Left lobe of liver (tissue), 2 donors: ENCODE measurements around the gene HES2. TPM values are rescaled to one million over a fixed set of nuclear protein-coding genes. Genes with fewer than 3 reads are reported as not detected.
"Not testable (repeated sequence)": the region's sequence is repeated elsewhere in the genome, so short reads cannot be mapped to it uniquely, and the experiment has no call there.

Experiments used
- ATAC-seq: fragments of 200-7000 bp; cut with Tn5 transposase; one replicate; pipeline ENCODE4 v1.9.1; 2020; ENCODE audit warnings: mild to moderate bottlenecking, moderate library complexity
- DNase-seq: peaks from one replicate; pipeline ENCODE4 v3.0.0-alpha.2; 2020; ENCODE audit warnings: low spot score
- total RNA-seq: library from RNA; stranded (reverse); gene quantifications from one replicate; pipeline ENCODE4 v1.2.1, GENCODE V29; 2021
- donor health status: DM: no; HTN: no; CAD: no; lungs with moderate emphysema.
- donor health status: DM: no; HTN: yes; CAD: no.

Gene HES2, protein sequence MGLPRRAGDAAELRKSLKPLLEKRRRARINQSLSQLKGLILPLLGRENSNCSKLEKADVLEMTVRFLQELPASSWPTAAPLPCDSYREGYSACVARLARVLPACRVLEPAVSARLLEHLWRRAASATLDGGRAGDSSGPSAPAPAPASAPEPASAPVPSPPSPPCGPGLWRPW
- 0.13 TPM for total RNA-seq

DNA sequence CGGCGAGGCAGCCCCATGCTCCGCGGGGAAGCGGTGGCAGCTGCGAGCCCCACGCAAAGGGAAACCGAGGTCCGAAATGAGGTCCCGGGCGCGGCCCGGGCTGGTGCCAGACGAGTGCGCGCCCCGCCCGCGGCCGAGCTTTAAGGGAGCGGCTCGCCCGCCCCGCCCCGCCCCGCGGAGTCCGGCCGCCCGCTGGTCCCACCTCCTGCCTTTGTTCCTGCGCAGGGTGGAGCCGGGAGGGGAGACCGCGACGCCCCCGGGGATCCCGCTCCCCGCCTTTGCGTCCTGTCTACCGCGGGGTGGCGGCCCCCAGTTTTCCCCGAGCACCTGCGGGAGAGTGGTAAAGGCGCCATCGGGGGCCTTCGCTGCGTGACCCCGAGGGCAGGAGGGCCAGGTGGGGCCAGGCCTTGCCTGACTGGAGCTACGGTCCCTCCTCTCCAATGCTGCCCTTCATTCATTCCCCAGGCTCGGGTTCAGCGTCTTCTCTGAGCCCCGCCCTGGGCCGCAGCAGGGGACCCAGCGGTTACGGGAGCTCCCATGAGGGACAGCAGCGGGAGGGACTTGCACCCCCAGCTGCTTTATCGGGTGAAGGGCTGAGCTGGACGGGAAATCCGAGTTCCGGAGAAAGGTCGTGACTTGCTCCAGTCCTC, at the start of gene HES2:
HES2 (minus strand) TSS at position 116 of the 650 bp plus-strand sequence; CDS start at position 17, 99 bp downstream.
- ATAC-seq = peak; percentile 25
- DNase-seq = no peak

DNA sequence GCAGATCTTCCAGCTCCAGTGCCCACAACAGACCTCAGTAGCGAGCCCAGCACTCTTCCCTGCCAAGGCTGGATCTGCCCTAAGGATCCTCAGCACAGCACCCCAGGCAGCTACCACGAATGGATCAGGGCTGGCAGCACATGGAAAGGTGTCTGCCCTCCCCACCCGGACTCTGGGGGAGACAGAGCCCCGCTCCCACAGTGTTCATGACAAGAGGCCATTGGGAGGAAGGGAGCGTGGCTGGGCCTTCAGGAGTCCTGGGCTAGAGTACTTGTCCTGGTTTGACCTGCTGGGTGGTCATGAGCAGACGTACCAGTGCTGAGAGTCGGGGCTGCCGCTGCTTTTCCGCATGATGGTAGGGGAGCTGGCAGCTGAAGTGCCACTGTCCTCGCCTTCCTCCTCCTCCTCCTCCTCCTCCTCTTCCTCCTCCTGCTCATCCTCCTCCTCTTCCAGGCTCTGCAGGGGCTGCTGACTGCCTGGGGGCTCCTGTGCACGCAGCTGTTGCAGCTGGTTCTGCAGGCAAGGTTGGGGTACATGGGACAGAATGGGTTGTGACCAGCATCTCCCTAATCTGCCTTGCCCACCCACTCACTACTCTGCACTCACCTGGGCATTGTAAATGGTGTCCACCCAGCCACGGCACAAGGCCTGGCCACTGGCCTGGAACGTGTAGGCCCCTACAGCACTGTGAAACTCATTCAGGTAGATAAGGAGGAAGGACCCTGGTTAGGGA, 49.2 kb upstream of the HES2 start:
- DNase-seq (no peak), ATAC-seq (no peak)

DNA sequence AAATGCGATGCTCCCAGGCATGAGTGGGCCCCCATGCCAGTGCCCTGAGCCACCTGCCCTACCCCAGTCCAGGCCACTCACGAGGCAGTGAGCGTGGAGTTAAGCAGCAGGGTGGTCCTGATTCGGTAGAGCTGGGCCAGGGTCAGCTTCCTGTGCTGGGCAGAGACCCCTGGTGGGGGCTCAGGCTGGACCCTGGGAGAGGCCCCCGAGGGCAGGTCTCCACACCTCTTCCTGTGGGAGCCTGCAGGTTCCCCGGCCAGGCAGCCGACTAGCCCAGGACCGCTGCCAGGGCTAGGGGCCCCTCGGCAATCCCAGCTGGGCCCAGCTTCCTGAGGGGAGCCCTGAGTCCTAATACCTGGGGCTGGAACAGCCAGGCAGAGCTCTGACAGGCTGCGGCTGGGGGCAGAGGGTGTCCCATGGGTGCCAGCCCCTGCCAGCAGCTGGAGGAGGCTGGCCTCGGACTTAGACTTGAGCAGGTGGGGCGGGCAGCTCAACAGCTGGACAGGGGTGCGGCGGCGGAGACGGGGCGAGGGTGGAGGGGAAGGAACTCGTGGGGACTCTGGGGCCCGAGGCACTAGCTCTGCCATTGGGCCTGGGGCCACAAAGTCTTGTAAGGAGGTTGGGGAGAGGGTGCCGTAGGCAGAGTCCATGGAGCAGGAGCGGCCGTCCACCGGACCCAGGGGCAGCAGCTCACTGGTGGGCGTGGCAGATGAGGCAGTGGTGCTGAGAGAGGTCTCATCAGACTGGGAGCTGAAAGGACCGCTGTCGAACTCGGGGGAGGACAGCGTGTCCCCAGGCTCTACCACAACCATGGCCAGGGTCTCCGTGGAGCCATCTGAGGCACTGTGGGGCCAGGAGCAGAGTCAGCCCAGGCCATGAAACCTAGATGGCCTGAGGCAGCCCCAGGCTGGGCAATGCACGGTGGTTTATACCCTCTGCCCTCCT, 48.3 kb upstream of the HES2 start:
- no peak for ATAC-seq
- no peak for DNase-seq

DNA sequence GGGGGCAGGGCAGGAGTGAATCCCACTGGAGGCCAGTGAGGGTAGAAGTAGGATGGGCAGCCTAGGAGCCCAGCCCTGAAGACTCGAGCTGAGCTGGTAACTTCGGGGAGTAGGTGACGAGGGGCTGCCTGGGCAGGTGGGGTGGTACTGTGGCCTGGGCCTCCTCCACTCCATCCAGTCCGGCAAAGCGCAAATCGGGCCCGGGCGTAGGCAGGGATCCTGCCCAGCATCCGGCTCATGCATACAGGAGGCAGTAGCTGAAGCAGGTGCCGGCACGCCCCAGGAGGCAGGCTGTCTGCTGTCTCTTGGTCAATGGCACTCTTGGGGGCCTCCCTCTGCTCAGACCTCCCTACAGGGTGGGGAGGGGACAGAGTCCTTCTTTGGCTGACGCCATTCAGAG, 47.5 kb upstream of the HES2 start:
- ATAC-seq (no peak), DNase-seq (no peak)

DNA sequence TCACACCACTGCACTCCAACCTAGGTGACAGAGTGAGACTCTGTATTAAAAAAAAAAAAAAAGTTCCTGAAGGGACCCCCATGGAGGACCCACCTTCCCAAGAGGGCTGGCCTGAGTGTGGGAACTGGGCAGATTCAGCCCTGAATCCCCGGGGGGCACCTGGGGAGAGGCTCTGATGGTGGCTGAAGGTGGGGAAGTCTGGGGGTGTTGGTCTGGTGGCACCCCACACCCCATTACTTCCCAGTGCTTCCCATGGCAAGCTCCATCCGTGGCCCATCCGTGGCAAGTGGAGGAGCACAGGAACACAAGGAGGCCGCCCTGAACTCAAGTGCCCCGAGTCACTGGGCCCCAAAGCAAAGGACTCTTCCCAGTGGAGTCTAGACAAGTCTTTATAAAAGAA, 47.0 kb upstream of the HES2 start:
- ATAC-seq (no peak), DNase-seq (no peak)

DNA sequence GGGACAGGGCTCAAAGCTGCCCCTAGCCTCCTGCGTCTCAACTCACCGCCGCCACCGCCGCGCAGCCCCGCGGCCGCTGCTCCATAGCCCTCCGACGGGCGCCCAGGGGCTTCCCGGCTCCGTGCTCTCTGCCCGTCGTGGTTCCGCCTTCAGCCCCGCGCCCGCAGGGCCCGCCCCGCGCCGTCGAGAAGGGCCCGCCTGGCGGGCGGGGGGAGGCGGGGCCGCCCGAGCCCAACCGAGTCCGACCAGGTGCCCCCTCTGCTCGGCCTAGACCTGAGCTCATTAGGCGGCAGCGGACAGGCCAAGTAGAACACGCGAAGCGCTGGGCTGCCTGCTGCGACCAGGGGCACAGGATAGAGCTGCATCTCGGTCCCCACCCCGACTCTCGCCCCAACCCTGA, 46.3 kb upstream of the HES2 start, which contains the start of gene TNFRSF25:
TNFRSF25 (minus strand) TSS at position 151 of the 400 bp plus-strand sequence; CDS start at position 85, 66 bp downstream.
- ATAC-seq = no peak
- no peak for DNase-seq

DNA sequence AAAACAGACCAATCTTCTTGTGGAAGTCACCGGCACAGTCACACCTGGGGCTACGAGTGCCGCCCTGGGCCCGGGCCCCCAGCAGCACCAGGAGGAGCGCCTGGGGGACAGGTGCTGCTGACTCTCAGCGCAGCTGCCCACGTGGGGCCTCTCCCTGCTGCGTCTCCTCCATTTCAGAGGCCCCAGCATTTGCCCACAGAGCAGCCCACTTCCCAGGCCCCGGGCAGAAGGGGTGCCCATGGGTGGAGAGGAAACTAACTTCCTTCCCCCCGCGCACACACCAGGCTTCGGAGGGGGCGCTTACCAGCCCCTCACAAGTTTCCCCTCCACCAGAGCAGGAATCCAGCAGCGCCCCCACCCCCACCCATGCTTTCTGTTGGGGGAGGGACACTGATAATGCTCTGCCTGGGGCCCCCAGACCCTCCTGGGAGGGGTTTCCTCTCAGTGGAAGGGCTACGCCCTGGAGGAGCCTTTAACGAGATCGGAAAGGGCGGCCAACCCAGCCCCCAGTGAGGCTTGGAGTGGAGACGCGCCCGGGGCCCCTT, 45.8 kb upstream of the HES2 start:
- ATAC-seq (no peak), DNase-seq (no peak)

DNA sequence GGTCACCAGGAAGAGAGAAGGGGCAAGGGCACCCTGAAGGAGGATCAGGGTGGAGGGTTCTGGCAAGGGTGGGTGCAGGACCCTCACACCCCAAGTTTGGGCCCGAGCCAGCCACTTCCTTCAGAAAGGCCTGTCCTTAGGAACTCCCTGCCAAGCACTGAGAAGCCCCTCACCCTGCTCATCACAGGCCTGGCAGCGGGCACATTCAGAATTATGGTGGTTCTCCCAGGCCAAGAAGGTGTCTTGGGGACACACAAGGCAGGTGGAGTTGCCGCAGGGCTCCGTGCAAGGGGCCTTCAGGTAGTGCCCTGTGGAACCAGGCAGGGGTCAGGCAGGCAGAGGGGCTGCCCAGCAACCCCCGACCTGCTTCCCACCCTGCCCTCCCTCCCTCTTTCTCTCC, 45.2 kb upstream of the HES2 start:
- ATAC-seq = no peak
- no peak for DNase-seq

DNA sequence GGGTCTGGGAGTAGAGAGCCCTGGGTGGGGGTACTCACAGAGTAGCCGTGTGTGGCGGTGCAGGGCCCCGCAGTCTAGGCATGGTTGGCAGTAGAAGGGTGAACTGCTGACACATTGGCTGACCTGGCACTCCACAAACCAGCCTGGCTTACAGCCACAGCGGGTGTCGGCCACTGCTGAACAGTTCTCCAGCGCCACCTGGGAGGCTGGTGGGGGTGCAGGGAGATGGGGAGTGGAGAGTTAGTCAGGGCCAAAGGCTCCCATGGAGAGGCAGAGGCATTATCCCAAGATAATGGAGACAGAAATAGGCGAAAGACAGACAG, 44.8 kb upstream of the HES2 start:
- ATAC-seq = peak; percentile 88
- DNase-seq = peak; percentile 92

DNA sequence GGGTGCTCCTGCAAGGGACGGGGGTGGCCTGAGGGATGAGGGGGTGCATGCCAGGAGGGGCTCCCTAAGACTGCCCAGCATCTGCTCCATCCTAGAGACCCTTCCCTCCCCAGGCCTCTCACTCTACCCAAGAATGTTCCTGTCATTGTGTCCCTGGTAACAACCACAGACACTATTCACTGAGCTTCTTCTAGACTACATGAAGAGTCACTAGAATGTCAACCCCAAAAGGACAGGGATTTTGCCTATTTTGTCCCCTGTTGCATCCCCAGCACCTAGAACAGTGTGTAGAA, 43.3 kb upstream of the HES2 start:
- ATAC-seq (no peak), DNase-seq (no peak)

DNA sequence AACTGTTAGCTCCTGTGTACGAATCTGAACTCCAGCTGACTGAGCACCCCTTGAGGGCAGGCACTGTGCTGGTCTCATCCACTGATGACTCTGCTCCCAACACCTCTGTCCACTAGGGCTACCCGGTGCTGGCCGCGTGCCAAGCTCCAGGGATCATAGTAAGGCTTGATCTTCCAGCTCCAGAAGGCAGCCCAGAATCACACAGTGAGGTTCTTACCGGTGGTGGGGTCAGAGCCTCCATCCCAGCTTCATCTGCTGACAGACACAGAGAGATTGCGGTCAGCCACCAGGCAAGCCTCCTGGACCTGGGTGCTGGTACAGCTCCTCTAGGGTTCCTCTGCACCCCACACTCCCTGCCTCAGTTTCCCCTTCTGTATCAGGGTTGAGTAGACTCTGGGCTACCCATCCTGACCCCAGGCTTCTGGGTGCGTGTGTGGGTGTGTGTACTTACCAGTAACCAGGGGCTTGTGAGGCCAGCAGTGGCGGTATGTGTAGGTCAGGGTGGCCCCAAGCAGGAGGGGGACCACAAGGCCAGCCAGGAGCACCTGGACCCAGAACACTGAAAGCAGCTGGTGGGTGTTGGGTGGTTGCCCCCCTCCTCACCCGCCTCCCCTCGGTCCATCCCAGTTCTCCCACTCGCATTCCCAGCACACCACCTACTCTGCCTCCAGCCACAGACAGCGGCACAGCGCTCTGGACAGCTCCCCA, 42.8 kb upstream of the HES2 start:
- ATAC-seq (peak; percentile 25), DNase-seq (no peak)

DNA sequence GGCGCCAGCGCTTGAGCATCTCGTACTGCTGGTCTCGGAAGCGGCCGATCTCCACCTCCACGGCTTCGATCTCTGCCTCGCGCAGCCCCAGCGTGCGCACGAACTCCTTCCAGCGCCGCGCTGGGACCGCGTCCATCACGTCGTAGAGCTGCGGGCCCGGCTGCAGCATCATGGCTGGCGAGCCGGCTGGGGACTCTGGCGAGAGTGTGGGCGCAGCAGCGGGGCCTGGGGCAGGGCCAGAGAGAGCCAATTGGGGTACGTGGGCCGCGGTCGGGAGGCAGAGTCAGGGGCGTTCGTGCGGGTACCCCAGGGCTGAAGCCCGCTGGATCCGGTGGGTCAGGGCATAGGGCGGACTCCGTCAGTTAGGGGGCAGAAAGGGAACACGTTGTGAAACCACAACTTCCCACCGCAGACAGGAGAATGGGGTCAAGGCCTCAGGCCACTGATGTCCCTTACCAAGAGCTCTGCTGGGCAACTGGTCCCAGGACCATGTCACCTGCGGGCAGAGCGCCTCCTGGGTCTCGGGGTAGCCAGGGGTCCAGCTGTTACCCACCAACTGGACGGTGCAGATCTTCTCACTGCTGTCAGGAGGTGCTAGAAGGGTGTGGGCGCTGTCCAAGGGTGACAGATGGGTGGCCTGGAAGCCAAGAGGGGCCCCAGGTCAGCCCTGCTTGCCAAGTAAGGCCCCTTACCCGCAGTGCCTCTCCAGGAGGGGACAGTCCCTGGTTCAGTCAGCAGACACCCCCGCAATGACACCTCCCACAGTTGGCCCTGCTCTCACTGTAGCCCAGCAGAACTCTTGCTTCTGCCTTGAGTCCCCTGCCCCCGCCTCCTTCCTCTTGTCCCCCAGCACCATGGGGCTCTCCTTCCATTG, 42.1 kb upstream of the HES2 start:
- no peak for ATAC-seq
- no peak for DNase-seq

DNA sequence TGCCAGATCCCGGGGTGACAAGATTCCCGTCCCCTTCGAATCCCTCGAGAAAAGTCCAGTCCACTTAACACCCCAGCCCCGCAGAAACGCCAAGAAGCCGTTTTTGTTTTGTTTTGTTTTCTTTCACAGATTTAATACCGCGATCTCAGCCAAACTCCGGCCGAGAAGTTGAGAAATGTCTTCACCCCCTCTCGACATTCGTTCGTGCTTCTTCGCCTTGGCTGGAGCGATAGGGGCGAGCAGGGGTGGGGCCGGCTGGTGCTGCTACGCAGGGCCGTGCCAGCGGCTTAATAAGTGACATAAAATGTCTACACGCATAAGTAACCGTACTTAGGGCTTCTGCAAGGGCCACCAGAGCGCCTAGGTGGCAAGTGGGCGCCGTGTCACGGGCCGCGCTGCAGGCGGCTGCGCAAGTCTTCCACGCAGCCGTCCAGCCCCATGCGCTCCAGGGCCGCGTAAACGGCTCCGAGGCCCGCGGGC, 41.4 kb upstream of the HES2 start:
- ATAC-seq (no peak), DNase-seq (no peak)

DNA sequence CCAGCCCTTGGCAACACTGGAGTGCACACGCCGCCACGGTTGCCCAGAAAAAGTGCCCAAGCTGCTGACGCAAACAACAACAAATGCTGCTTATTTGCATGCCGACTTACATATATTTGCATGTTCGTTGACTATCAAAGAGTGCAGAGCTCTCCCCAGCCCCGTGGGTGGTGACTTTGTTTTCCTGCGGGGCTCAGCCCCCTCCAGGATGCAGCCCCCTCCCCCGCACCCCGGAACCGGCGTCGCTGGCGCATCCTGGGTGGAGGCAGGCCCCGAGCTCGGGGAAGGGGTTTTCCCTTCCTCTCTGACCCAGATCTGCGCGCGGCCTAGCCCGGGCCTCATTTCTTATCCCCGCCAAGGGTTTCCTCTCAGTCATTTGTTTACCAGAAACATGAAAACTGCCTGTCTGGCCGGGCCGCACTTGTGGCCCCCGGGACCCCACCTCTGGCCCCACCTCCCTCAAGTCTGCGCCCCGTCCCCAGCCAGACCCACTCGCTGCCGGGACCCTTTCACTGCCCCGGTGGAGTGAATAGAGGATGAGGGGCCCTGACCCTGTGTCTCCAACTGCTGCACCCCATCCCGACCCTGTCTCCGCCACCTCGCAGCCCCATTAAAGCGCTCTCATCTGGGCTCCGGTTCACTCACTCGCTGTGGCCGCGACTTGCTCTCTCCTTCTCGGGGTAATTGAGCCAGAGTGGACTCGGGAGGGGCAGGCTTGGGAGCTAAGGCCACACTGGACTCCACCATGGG, 40.8 kb upstream of the HES2 start:
- ATAC-seq = no peak

DNA sequence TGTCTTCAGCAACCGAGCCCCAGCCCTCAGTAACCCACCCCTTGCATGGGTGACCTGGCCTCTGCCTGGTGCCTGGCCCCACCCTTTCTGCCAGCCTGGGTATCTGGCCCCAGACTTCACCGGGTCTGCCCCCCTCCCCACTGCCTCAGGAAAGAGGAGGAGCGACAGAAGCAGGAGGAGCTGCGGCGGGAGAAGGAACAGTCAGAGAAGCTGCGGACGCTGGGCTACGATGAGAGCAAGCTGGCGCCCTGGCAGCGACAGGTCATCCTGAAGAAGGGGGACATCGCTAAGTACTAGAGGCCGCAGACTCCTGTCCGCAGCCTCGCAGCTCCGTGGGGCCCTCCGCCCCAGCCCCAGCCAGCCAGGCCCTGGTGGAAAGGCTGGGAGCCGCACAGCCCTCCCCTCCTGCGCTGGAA, 40.1 kb upstream of the HES2 start:
- ATAC-seq (no peak), DNase-seq (no peak)

More for the DNA sequence above, 40.8 kb upstream of the HES2 start:
- DNase-seq = no peak

DNA sequence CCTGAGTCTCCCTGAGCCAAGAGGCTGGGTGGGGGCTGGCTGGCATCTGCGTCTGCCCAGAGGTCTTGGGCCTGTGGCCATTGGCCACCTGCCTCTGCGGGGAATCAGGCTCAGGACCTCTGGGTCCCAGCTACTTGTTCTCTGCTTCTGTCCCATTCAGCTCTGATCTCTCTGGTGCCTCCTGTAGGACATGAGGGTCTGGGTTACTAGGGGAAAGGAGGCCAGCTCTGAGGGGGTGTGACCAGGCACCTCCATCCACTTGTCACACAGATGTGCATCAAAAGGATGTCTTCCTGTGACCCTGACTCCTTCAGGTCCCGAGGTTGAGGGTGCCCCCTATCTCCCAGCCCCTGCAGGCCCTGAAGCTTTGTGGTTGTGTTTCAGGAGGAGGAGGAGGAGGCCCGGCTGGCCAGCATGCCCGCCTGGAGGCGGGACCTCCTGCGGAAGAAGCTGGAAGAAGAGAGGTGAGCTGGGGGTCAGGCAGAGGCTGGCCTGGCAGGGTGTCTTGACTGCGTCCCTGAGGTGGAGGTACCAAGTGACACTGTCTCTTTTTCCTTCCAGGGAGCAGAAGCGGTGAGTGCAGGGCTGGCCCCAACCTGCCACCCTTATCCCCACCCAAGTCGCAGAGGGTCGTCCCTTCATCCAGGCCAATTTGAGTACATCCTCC, 37.2 kb upstream of the HES2 start:
- no peak for ATAC-seq

DNA sequence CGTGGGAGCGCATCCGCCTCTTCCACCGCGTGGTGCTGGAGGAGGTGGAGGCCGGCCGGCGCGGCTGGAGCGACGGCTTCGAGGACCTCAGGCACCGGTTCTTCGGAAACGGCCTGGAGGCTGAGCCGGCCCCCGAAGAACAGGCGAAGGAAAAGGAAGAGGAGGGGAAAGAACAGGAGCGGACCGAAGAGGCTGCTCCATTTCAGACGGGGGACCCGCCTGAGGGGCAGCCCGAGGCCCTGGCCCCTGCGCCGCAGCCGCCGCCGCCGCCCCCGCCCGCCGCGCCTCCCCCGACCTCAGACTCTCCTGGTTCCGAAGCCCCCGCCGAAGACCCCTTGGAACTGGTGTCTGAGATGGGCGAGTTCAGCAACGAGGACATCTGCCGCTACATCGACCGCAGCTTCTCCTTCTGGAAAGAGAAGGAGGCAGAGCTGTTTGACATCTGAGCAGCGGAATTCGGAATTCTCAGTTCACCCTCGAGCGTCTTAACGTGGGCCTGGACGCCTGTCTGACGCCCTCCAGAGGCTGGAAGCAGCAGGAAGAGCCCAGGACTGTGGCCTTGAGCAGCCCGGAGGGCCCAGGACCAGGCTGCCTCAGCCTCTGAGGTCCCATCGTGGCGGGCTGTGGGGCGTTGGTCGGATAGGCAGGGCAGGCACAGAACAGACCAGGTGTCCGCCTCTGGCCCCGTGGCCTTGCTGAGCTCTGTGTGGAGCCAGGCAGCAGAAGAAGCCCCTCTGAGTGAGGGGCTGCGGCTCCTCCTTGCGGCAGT, 36.2 kb upstream of the HES2 start:
- DNase-seq, ATAC-seq: not testable (repeated sequence)

More for the DNA sequence above, 37.2 kb upstream of the HES2 start:
- DNase-seq = no peak
